ENCODE data around the gene TFCP2L1.
"Not testable (repeated sequence)": the region's sequence is repeated elsewhere in the genome, so short reads cannot be mapped to it uniquely, and the experiment has no call there.

- not testable (repeated sequence) for TF ChIP-seq POLR2AphosphoS5 (IDR thresholded peaks at IDR 0.05; ENCODE audit: insufficient read depth, low read depth, low read length); CTCF (IDR thresholded peaks at IDR 0.05; ENCODE audit: extremely low read depth in 1 of 2, insufficient read depth in 1 of 2, low read depth in 1 of 2, low read length in 2 of 2); POLR2A (IDR thresholded peaks at IDR 0.05; ENCODE audit: low read depth, low read length); MYC (IDR thresholded peaks at IDR 0.05; ENCODE audit: low read depth, low read length); FOS (IDR thresholded peaks at IDR 0.05; ENCODE audit: borderline replicate concordance, insufficient read depth, low read length); JUN (IDR thresholded peaks at IDR 0.05; ENCODE audit: borderline replicate concordance, insufficient read depth, insufficient read length, low read depth); MAX (IDR thresholded peaks at IDR 0.05; ENCODE audit: insufficient read depth, insufficient read length); EZH2 (IDR thresholded peaks at IDR 0.05; ENCODE audit: borderline replicate concordance, low read depth, low read length, severe bottlenecking); GATA2 (IDR thresholded peaks at IDR 0.05; ENCODE audit: insufficient read depth, insufficient read length, low read depth, low read length)
Measured at GRCh38 chr2:121225681-121226080, 59.3 kb downstream of the TFCP2L1 start.

Measured in endothelial cell of umbilical vein (primary cell).